NCI-H345 treated with DMSO at 0.1 percent for 48 hours (cell line): Measurements from ENCODE around the gene NTPCR.

ENCODE experiments used
- DNase-seq: peaks from one replicate; lab custom pipeline; 2025; ENCODE audit not compliant: unreplicated experiment; lab: John Stamatoyannopoulos, UW

The NTPCR gene

GRCh38 chr1:233005703-233006102, 55.3 kb downstream of the NTPCR start:
- DNase-seq = peak; percentile 70

- no peak for DNase-seq
Measured at GRCh38 chr1:233006108-233006507, 55.7 kb downstream of the NTPCR start.

- DNase-seq = no peak
Measured at GRCh38 chr1:233006541-233006973, 56.1 kb downstream of the NTPCR start.

- DNase-seq = no peak
Measured at GRCh38 chr1:233010146-233010545, 59.7 kb downstream of the NTPCR start.

- no peak for DNase-seq
Measured at GRCh38 chr1:233012021-233012420, 61.6 kb downstream of the NTPCR start.

- no peak for DNase-seq
Measured at GRCh38 chr1:233015965-233016364, 65.6 kb downstream of the NTPCR start.

- peak; percentile 31 for DNase-seq
Measured at GRCh38 chr1:233016798-233017197, 66.4 kb downstream of the NTPCR start.

GRCh38 chr1:233019083-233019482, 68.7 kb downstream of the NTPCR start:
- no peak for DNase-seq

GRCh38 chr1:233019778-233020325, 69.4 kb downstream of the NTPCR start:
- no peak for DNase-seq

- DNase-seq = no peak
Measured at GRCh38 chr1:233020426-233020825, 70.0 kb downstream of the NTPCR start.

- no peak for DNase-seq
Measured at GRCh38 chr1:233022246-233022645, 71.8 kb downstream of the NTPCR start.

- DNase-seq = no peak
Measured at GRCh38 chr1:233024199-233024598, 73.8 kb downstream of the NTPCR start.

GRCh38 chr1:233025157-233025556, 74.7 kb downstream of the NTPCR start:
- DNase-seq = peak; percentile 2

GRCh38 chr1:233025567-233025966, 75.2 kb downstream of the NTPCR start:
- DNase-seq = no peak

- DNase-seq = no peak
Measured at GRCh38 chr1:233027046-233027445, 76.6 kb downstream of the NTPCR start.

GRCh38 chr1:233031521-233031920, 81.1 kb downstream of the NTPCR start:
- no peak for DNase-seq

- DNase-seq = no peak
Measured at GRCh38 chr1:233032916-233033315, 82.5 kb downstream of the NTPCR start.

- no peak for DNase-seq
Measured at GRCh38 chr1:233033361-233033760, 83.0 kb downstream of the NTPCR start.
